ENCODE measurements around the gene ASXL3. TPM values are rescaled to one million over a fixed set of nuclear protein-coding genes. Genes with fewer than 3 reads are reported as not detected.

ASXL3 gene
- total and polyA plus RNA-seq, 9 of the 15 experiments (the other 6 are each of a cell fraction or from before 2014, with no cell fraction given): not detected

DNA sequence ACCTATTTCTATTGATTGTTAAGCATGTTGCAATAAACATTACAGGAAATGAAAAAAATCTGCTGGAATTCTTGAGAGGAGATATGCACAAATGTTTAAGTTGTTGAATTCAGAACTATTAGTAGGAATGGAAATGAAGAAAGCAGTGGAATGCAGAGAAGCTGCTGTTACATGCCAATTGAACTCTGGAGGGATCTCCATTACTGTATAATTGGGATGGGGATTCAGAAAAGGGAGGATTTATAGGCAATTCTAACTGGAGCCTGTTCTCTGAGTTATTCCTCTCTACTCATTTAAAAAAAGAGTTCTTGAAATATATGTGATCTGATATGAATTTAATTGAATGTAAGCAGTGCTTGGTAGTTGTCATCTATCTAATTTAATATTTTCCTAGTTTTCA lies 2.6 kb upstream of the ASXL3 start (continued):
- TF ChIP-seq, protein P1, sequence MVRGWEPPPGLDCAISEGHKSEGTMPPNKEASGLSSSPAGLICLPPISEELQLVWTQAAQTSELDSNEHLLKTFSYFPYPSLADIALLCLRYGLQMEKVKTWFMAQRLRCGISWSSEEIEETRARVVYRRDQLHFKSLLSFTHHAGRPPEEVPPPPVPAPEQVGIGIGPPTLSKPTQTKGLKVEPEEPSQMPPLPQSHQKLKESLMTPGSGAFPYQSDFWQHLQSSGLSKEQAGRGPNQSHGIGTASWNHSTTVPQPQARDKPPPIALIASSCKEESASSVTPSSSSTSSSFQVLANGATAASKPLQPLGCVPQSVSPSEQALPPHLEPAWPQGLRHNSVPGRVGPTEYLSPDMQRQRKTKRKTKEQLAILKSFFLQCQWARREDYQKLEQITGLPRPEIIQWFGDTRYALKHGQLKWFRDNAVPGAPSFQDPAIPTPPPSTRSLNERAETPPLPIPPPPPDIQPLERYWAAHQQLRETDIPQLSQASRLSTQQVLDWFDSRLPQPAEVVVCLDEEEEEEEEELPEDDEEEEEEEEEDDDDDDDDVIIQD (CRISPR knock-in tag; IDR thresholded peaks at IDR 0.05): no peak

- intact Hi-C loops (cut with micrococcal nuclease) (no loop called here), in situ Hi-C loops (cut with MboI) (no loop called here)
- no peak for DNase-seq (ENCODE audit: extremely low read depth in 1 of 4, low spot score in 3 of 4)
- WGBS (ENCODE audit: insufficient coverage, low coverage, missing lambda C conversion rate): 2% methylated on average over 5 of the region's 5 CpGs
- no TSS peak for BruUV-seq (replicated peaks)
- Histone ChIP-seq H3K27me3 (ENCODE audit: control insufficient read depth in 2 of 2, insufficient read depth in 2 of 2, low read length in 2 of 2) (no peaks in the 10 kb centered on the region), H3K9me3 (replicated peaks; ENCODE audit: control insufficient read depth, insufficient read depth, low read depth, low read length) (no peaks in the 10 kb centered on the region; the same call in 1 of the 2 replicates), H3K9me1 (ENCODE audit: control insufficient read depth, insufficient read depth, low read length) (no peaks in the 10 kb centered on the region), H3K4me2 (ENCODE audit: insufficient read depth, low read length) (no peak overlapping the region), H3K79me2 (ENCODE audit: control insufficient read depth, insufficient read depth, low read length) (no peaks in the 10 kb centered on the region), H3K27ac (ENCODE audit: extremely low read depth, low read depth, low read length) (no peak overlapping the region), H3K36me3 (ENCODE audit: control insufficient read depth, insufficient read depth, low read length) (no peaks in the 10 kb centered on the region), H3K4me3 (no peak overlapping the region), H3K4me1 (replicated peaks in 1 of 2; ENCODE audit: control insufficient read depth in 2 of 2, insufficient read depth in 2 of 2, low read length in 2 of 2) (peaks cover 0 to 4% of the 10 kb centered on the region in 2 experiments; a peak in 1 of 5 replicates), H3K9ac (ENCODE audit: insufficient read depth in 1 of 2, low read depth in 2 of 2, low read length in 2 of 2) (no peak overlapping the region), H2AFZ (ENCODE audit: low read depth, low read length) (no peak overlapping the region), H4K20me1 (replicated peaks; ENCODE audit: control insufficient read depth, insufficient read depth, low read length) (no peaks in the 10 kb centered on the region)
- no peak for TF ChIP-seq PHB2 (IDR thresholded peaks at IDR 0.05; ENCODE audit: low read depth)
- TF ChIP-seq ZNF511 (CRISPR knock-in tag; IDR thresholded peaks at IDR 0.05): no peak
- no peak for TF ChIP-seq SMARCA5 (IDR thresholded peaks at IDR 0.05)
- TF ChIP-seq, protein P2, sequence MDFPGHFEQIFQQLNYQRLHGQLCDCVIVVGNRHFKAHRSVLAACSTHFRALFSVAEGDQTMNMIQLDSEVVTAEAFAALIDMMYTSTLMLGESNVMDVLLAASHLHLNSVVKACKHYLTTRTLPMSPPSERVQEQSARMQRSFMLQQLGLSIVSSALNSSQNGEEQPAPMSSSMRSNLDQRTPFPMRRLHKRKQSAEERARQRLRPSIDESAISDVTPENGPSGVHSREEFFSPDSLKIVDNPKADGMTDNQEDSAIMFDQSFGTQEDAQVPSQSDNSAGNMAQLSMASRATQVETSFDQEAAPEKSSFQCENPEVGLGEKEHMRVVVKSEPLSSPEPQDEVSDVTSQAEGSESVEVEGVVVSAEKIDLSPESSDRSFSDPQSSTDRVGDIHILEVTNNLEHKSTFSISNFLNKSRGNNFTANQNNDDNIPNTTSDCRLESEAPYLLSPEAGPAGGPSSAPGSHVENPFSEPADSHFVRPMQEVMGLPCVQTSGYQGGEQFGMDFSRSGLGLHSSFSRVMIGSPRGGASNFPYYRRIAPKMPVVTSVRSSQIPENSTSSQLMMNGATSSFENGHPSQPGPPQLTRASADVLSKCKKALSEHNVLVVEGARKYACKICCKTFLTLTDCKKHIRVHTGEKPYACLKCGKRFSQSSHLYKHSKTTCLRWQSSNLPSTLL (IDR thresholded peaks at IDR 0.05): no peak
- no peak for TF ChIP-seq ZNF175 (CRISPR knock-in tag; IDR thresholded peaks at IDR 0.05; ENCODE audit: low read depth)
- no peak for TF ChIP-seq MIER1 (IDR thresholded peaks at IDR 0.05; ENCODE audit: low read depth)
- TF ChIP-seq, protein P3, sequence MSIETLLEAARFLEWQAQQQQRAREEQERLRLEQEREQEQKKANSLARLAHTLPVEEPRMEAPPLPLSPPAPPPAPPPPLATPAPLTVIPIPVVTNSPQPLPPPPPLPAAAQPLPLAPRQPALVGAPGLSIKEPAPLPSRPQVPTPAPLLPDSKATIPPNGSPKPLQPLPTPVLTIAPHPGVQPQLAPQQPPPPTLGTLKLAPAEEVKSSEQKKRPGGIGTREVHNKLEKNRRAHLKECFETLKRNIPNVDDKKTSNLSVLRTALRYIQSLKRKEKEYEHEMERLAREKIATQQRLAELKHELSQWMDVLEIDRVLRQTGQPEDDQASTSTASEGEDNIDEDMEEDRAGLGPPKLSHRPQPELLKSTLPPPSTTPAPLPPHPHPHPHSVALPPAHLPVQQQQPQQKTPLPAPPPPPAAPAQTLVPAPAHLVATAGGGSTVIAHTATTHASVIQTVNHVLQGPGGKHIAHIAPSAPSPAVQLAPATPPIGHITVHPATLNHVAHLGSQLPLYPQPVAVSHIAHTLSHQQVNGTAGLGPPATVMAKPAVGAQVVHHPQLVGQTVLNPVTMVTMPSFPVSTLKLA (conservative IDR thresholded peaks at IDR 0.05): no peak
- no peak for TF ChIP-seq MCM5 (IDR thresholded peaks at IDR 0.05; ENCODE audit: low read depth)
- TF ChIP-seq TARDBP (IDR thresholded peaks at IDR 0.05): no peak
- TF ChIP-seq HMGN3 (IDR thresholded peaks at IDR 0.05; ENCODE audit: borderline replicate concordance, extremely low read depth, insufficient read length, low read depth, low read length): no peak
- TF ChIP-seq NFATC3 (IDR thresholded peaks at IDR 0.05): no peak
- FAIRE-seq: no peak
- POLR2A ChIA-PET: no interaction called here
- no peak for ATAC-seq
- CTCF ChIA-PET (ENCODE audit: low intra/inter-chr PET ratio): no interaction called here
Measured at GRCh38 chr18:33576999-33577646, 896 bp upstream of the ASXL3 start.

Data from K562 (cell line).